ENCODE results near the gene SRD5A2.
"Not testable (repeated sequence)": the region's sequence is repeated elsewhere in the genome, so short reads cannot be mapped to it uniquely, and the experiment has no call there.

SRD5A2 gene

GRCh38 chr2:31533036-31533435 is 47.7 kb downstream of the SRD5A2 start:
- no peak for DNase-seq (ENCODE audit: low read depth)

DNA sequence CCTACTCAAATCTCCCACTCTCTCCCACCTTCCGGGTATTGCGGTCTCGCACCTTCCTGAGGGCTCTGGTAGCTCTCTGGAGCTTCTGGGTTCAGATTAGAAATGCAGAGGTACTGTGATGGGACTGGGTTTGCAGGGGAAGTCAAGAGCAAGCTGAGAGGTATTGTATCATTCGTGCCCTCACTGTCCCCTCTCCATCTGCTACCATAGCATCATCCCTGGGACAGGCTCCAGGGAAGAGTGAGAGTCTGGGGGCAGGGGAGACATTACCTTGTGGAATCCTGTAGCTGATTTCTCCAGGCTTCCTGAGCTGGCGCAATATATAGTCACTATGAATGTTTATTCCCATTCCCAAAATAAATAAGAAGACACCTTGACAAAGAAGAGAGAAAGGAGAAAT is 49.6 kb downstream of the SRD5A2 start:
- no peak for DNase-seq (ENCODE audit: low read depth)

DNA sequence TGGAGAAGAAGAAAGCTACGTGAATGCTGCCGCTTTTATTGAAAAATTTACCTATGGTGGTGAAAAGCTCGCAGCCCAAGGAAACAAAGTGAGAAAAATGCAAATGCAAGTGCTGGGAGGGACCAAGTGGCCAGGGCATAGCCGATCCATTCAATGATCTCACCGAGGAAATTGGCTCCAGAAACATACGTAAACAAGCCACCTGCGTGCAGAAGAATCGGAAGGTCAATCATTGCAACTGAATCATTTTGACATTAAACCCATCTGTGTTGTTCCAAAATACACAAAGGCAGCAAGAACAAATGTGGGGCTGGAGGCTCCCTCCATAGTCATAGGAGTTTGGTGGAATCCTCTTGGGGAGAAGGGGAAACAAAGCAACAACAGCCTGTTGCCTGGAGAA is 51.5 kb downstream of the SRD5A2 start:
- no peak for DNase-seq (ENCODE audit: low read depth)

- DNase-seq (ENCODE audit: low read depth): no peak
Observed at GRCh38 chr2:31528823-31529222, 51.9 kb downstream of the SRD5A2 start.

DNA sequence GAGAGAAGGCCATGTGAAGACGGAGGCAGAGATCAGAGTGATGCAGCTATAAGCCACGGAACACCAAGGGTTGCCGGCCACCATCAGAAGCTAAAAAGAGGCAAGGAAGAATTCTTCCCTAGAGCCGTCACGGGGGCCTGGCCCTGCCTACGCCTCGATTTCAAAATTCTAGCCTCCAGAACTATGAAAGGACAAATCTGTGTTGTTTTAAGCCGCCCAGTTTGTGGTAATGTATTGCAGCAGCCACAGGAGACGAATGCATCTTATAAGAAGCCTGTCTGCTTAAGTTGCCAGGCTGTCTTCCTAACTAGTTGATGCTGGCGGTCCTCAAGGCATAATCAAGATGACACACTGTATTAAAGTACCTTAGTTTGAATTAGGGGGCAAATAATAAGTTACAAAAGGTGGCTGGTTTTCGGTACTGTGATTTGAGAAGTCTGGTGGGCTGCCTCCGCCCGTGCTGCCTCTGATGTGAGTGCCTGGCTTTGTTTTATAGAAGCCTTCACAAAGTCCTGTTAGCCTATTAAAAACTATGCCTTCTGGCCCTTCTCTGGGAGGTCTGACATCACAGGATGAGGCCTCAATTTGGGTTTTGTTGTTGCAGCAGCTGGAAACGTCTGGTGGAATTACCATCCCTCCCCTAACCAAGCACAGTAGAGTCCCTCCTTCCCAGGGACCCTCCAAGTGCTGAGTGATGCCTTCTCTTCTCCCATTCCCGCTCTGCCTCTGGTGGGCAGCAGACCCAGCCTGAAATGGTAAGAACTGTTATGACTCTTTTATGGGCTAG is 53.6 kb downstream of the SRD5A2 start:
- no peak for DNase-seq (ENCODE audit: low read depth)

- no peak for DNase-seq (ENCODE audit: low read depth)
Observed at GRCh38 chr2:31525876-31526275, 54.9 kb downstream of the SRD5A2 start.

GRCh38 chr2:31524592-31524991 is 56.1 kb downstream of the SRD5A2 start:
- DNase-seq (ENCODE audit: low read depth): no peak

DNA sequence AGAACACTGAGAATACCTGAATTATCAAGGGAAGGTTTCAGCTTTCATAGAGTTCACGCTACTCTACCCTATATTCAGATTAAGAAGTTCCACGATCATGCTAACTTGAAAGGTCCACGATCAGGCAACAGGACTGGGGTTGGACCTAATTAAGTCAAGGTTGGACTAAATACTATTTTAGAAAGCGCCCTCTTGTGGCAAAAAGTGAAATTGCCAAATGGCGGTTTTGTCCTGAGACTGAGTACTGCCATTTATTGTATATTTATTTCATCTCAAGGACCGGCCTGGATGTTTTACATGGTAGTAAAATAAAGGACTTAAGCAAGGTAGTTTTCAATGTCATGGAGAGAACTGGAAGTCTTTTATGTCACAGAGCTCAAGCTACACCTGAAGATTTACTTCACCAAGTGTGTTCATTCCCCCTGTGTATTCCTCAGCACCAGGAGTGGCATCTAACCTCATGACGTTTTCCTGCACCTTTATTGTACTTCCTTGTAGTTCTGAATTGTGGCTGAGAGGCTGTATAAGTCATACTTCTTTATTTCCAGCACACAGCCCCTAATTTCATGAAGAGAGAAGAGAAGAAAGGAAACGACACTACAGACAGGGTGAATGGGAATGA is 56.8 kb downstream of the SRD5A2 start:
- DNase-seq (ENCODE audit: low read depth): peak; percentile 24

DNA sequence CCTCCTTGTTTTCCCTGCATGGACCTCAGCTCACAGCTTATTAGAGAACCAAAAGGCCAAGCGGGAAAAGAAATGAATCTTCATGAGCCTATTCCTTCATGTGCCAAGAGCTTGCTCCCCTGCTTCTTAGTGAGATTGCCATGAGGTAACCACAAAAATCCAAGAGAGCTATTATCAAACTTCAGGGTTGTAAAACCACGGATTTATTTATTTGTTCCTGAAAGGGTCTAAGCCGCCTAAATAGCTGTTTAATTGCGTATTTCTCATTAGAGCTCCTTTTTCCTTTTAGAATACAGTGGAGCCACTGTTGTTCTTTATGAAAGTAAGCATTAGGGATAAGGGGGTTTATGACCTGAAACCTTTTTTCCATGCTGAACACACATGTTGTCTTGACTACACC is 58.0 kb downstream of the SRD5A2 start:
- peak; percentile 6 for DNase-seq (ENCODE audit: low read depth)

- no peak for DNase-seq (ENCODE audit: low read depth)
Observed at GRCh38 chr2:31517442-31518203, 63.1 kb downstream of the SRD5A2 start.

GRCh38 chr2:31515586-31515985 is 65.2 kb downstream of the SRD5A2 start:
- DNase-seq (ENCODE audit: low read depth): no peak

DNA sequence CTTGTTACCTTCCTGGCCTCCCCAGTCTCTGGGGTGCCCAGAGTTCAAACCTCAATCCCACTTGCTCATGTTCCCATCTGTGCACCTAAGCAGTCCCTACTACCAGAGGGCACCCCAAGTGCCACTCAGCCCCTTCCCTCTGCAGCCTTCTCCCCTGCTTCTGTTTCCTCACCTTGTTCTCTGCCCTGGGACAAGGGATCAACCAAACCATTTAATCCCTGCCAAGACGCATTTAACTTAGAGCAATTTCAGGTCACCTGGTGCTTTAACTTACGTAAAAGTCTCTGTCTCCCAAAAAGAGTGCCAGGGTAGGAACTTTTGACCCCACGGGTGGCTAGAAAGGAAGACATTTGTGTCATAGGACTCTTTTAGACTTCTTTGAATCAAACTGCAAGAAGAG is 67.2 kb downstream of the SRD5A2 start:
- no peak for DNase-seq (ENCODE audit: low read depth)

DNA sequence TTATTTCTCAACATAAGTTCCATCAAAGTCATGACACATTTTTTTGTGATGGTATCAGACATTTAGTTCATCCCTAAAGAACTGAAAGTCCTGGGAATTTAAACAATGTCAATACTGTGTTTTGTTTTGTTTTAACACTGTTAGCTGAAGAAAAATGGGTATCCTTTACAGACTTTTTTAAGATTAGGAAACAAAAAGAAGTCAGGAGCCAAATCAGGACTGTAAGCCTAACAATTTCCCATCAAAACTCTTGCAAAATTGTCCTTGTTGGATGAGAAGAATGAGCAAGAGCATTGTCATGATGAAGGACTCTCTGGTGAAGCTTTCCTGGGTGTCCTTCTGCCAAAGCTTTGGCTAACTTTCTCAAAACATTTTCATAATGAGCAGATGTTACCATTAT is 69.4 kb downstream of the SRD5A2 start:
- DNase-seq (ENCODE audit: low read depth): peak; percentile 8

DNA sequence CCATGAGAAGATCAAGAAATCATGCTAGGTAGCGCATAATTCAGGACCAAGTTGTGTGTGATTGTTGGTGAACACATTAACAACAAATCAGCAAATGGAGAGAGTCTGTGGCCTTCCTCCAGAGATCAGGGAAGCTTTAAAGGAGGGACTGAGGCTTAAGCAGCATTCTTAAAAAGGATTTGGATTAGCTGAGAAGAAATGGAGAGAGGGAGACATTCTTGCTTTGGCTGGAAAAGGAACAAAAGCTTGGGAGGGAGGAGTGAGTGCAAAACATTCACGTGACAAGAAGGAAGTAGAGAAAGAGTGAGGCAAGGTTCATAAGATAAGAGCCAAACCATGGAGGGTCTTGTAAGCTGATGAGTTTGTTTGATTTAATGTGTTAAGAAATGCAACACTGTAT is 75.6 kb downstream of the SRD5A2 start:
- no peak for DNase-seq (ENCODE audit: low read depth)

DNA sequence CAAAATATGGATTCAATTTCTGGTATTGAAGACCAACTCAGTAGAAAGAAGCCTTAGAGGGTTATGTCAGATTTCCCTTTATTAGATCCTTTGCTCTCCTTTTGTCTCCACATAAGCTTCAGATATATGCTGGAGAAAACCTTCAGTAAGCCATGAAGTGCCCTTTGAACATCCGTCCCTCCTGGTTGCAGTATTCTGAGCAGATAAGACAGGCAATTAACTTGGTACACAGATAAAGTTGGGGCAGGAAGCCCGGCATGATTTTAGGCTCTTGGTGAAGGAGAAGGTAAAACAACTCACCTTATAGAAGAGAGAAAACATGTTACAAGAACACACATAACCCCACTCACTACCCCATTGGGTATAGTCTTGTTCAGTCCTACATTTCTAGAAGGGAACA is 76.4 kb downstream of the SRD5A2 start:
- no peak for DNase-seq (ENCODE audit: low read depth)

DNA sequence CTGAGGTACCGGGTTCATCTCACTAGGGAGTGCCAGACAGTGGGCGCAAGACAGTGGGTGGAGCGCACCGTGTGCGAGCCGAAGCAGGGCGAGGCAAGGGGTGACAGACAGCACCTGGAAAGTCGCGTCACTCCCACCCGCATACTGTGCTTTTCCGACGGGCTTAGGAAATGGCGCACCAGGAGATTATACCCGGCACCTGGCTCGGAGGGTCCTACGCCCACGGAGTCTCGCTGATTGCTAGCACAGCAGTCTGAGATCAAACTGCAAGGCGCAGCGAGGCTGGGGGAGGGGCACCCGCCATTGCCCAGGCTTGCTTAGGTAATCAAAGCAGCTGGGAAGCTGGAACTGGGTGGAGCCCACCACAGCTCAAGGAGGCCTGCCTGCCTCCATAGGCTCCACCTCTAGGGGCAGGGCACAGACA is 84.3 kb downstream of the SRD5A2 start:
- DNase-seq (ENCODE audit: low read depth): not testable (repeated sequence)

DNA sequence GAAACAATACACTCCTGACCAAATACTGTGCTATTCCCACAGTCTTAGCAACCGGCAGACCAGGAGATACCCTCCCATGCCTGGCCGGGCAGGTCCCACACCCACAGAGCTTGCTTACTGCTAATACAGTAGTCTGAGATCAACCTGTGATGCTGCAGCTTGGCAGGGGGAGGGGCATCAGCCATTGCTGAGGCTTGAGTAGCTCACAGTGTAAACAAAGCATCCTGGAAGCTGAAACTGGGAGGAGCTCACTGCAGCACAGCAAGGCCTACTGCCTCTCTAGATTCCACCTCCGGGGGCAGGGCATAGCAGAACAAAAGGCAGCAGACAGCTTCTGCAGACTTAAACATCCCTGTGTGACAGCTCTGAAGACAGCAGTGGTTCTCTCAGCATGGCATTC is 91.4 kb downstream of the SRD5A2 start:
- DNase-seq (ENCODE audit: low read depth): not testable (repeated sequence)

GRCh38 chr2:31483246-31483645 is 97.5 kb downstream of the SRD5A2 start:
- no peak for DNase-seq (ENCODE audit: low read depth)

DNA sequence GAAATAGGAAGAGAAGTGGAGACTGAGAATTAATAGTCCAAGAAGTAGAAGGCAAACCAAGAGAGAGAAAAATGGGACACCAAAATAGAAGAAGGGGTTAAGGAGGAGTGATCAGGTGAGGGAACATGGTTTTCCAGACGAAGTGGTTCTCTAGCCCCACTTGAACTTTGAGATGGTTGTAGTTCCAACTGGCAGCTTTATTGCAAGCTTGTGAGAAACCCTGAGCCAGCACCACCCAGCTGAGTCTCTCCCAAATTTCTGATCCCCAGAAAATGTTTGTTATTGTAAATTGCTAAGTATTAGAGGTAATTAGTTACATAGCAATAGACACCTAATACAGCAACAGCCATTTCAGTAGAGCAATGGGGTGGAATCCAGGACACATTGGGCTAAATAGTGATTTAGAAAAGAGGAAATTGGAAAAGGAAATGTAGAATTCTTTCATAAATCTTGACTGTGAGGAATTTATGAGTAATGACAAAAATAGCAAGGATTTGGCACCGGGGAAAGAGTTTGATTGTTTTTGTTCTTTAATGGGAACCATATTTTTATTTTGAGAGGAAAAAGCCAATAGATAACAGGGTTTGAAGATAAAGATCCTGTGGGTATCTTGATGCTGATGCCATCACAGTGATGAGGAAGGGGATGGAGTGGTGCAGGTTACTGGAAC is 104.1 kb downstream of the SRD5A2 start:
- DNase-seq (ENCODE audit: low read depth): no peak

GRCh38 chr2:31475692-31476091 is 105.0 kb downstream of the SRD5A2 start:
- peak; percentile 54 for DNase-seq (ENCODE audit: low read depth)

GRCh38 chr2:31474296-31474695 is 106.4 kb downstream of the SRD5A2 start:
- DNase-seq (ENCODE audit: low read depth): no peak

Data from GM04504 (cell line).